PFSK-1 (cell line): ENCODE measurements around the gene ERC2.

Source experiments
- POLR2AphosphoS5 ChIP-seq: IDR thresholded peaks from 2 replicates; pipeline ENCODE4 v1.6.1; 2012; ENCODE audit warnings: low read depth, mild to moderate bottlenecking, control low read depth, low read length, moderate library complexity
- REST ChIP-seq, 2 experiments: IDR thresholded peaks; 2 replicates each; pipeline versions ENCODE4 v1.6.1 to v1.8.0; 2011 to 2012; ENCODE audit warnings: low read depth in 2 of 2, low read length in 2 of 2, control low read depth in 1 of 2, inconsistent platforms in 1 of 2, mild to moderate bottlenecking in 1 of 2, moderate library complexity in 1 of 2; ENCODE audit not compliant: insufficient read depth in 1 of 2
- SIN3A ChIP-seq: IDR thresholded peaks from 2 replicates; pipeline ENCODE4 v1.6.1; 2012; ENCODE audit warnings: mild to moderate bottlenecking, low read length, moderate library complexity, borderline replicate concordance; ENCODE audit not compliant: insufficient read depth
- TAF1 ChIP-seq: IDR thresholded peaks from 2 replicates; pipeline ENCODE4 v1.6.1; 2012; ENCODE audit warnings: low read length, control low read depth, borderline replicate concordance; ENCODE audit not compliant: insufficient read depth

- no peak for TF ChIP-seq REST (IDR thresholded peaks at IDR 0.05; ENCODE audit: insufficient read depth in 1 of 2, low read depth in 2 of 2, low read length in 2 of 2)
- no peak for TF ChIP-seq POLR2AphosphoS5
- no peak for TF ChIP-seq TAF1
- no peak for TF ChIP-seq SIN3A
These were observed 9.4 kb upstream of the ERC2 start for GRCh38 chr3:56477646-56478045.
